ENCODE results near the gene LEF1. TPM values are rescaled to one million over a fixed set of nuclear protein-coding genes. Genes with fewer than 3 reads are reported as not detected.

The LEF1 gene
- total and polyA plus RNA-seq, 2 experiments from 2014 or later = 0.50 to 0.73 TPM

DNA sequence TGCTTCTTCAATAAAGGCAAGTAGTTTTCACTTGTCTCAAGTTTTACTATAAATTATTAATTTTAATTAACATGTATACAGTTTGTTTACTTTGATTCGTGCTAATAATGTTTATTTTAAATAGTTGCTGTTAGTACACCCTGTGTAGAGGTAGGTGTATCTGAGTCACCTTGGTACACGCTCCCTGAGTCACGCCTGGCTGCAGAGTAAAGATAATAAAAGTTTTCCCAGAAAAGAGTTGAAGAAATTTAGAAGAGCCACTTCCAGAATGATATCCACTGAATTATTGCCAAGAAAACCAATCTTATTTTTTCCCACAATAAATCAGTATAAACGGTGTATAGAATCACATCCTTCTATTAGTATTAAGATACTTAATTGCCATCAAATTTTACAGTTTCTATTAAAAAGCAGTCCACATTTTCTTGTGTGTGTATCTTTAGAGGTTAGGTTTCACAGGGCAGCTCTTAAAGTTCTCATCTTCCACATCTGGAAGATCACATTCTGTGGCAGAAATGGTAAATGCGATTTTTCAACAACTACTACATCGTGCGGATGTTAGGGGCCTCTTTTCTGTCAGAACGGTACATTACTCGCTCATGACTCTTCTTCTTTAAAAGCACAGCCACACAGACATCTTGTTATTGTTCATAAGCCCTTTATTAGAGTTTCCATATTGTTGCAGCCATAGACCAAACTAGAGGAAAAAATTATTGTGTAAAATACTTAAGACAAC is 123.6 kb downstream of the LEF1 start:
- Mint-ChIP-seq H3K9me3 (0 out of 3 replicates have a peak, but pooled peaks cover 1% of the 10 kb centered on the region), H3K27me3 (ENCODE audit: insufficient read depth, low read depth, poor library complexity) (peaks cover 3% of the 10 kb centered on the region), H3K36me3 (ENCODE audit: low read depth) (no peaks in the 10 kb centered on the region), H3K4me1 (peaks cover 9% of the 10 kb centered on the region), H3K4me3 (no peak overlapping the region), H3K27ac (no peak overlapping the region)
- H3K79me2 ChIP-seq (replicated peaks; ENCODE audit: insufficient read depth) = no peaks in the 10 kb centered on the region
- H3K27ac ChIP-seq (ENCODE audit: low read depth) = no peak overlapping the region
- peaks cover 1% of the 10 kb centered on the region; the same call in 1 of the 2 replicates for H3K4me1 ChIP-seq (ENCODE audit: insufficient read depth)
- no peaks in the 10 kb centered on the region for H3K36me3 ChIP-seq (ENCODE audit: insufficient read depth)
- DNase-seq (ENCODE audit: low spot score) = no peak
- H4K20me1 ChIP-seq (replicated peaks; ENCODE audit: insufficient read depth) = no peaks in the 10 kb centered on the region
- ATAC-seq = no peak
- no peak overlapping the region for H3K4me2 ChIP-seq
- H3K27me3 ChIP-seq (ENCODE audit: insufficient read depth) = no peaks in the 10 kb centered on the region
- no peak for TF ChIP-seq EZH2 (IDR thresholded peaks at IDR 0.05; ENCODE audit: low read depth, unreplicated experiment)
- no peak for TF ChIP-seq EZH2phosphoT487 (IDR thresholded peaks at IDR 0.05; ENCODE audit: unreplicated experiment)
- no peaks in the 10 kb centered on the region for H3F3A ChIP-seq (replicated peaks; ENCODE audit: low read depth)
- no peak overlapping the region for H2AFZ ChIP-seq
- H3K4me3 ChIP-seq = no peak overlapping the region
- H3K9me2 ChIP-seq (ENCODE audit: insufficient read depth) = no peaks in the 10 kb centered on the region

DNA sequence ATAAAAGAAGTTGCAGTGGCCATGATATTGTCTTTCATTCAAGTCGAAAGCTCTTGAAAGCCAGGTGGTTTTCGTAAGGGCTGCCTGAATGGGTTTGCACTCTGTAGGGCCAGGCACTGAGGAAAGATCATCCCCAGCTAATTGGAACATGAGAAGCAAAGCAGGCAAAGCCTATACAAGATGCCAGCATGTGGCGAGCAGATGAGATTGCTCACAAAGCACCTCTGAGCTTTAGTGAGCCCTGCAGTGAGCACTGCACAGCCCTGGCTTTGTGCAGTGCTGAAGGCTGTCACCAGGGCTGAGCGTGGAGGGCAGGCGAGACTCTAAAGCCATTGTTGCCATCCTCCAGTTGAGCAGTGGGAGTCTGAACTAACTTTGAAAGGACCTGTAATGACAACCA is 125.2 kb downstream of the LEF1 start:
- Histone ChIP-seq H3K4me2 (no peak overlapping the region), H3F3A (replicated peaks; ENCODE audit: low read depth) (no peaks in the 10 kb centered on the region), H3K36me3 (ENCODE audit: insufficient read depth) (no peaks in the 10 kb centered on the region), H4K20me1 (replicated peaks; ENCODE audit: insufficient read depth) (no peaks in the 10 kb centered on the region), H3K4me1 (ENCODE audit: insufficient read depth) (no peaks in the 10 kb centered on the region), H3K79me2 (replicated peaks; ENCODE audit: insufficient read depth) (no peaks in the 10 kb centered on the region), H3K4me3 (no peak overlapping the region), H2AFZ (no peak overlapping the region), H3K27ac (ENCODE audit: low read depth) (no peak overlapping the region), H3K27me3 (ENCODE audit: insufficient read depth) (no peaks in the 10 kb centered on the region), H3K9me2 (ENCODE audit: insufficient read depth) (no peaks in the 10 kb centered on the region)
- ATAC-seq = peak; percentile 97
- Mint-ChIP-seq H3K4me3 (no peak overlapping the region), H3K27ac (no peak overlapping the region), H3K27me3 (ENCODE audit: insufficient read depth, low read depth, poor library complexity) (peaks cover 5% of the 10 kb centered on the region), H3K4me1 (peaks cover 7% of the 10 kb centered on the region; the same call in 1 of the 3 replicates), H3K36me3 (ENCODE audit: low read depth) (no peaks in the 10 kb centered on the region), H3K9me3 (0 out of 3 replicates have a peak, but pooled peaks cover 2% of the 10 kb centered on the region)
- DNase-seq (ENCODE audit: low spot score) = peak; percentile 16
- TF ChIP-seq, protein P1, sequence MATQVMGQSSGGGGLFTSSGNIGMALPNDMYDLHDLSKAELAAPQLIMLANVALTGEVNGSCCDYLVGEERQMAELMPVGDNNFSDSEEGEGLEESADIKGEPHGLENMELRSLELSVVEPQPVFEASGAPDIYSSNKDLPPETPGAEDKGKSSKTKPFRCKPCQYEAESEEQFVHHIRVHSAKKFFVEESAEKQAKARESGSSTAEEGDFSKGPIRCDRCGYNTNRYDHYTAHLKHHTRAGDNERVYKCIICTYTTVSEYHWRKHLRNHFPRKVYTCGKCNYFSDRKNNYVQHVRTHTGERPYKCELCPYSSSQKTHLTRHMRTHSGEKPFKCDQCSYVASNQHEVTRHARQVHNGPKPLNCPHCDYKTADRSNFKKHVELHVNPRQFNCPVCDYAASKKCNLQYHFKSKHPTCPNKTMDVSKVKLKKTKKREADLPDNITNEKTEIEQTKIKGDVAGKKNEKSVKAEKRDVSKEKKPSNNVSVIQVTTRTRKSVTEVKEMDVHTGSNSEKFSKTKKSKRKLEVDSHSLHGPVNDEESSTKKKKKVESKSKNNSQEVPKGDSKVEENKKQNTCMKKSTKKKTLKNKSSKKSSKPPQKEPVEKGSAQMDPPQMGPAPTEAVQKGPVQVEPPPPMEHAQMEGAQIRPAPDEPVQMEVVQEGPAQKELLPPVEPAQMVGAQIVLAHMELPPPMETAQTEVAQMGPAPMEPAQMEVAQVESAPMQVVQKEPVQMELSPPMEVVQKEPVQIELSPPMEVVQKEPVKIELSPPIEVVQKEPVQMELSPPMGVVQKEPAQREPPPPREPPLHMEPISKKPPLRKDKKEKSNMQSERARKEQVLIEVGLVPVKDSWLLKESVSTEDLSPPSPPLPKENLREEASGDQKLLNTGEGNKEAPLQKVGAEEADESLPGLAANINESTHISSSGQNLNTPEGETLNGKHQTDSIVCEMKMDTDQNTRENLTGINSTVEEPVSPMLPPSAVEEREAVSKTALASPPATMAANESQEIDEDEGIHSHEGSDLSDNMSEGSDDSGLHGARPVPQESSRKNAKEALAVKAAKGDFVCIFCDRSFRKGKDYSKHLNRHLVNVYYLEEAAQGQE (IDR thresholded peaks at IDR 0.05; ENCODE audit: unreplicated experiment) = no peak
- TF ChIP-seq ZNF331 (CRISPR knock-in tag; IDR thresholded peaks at IDR 0.05; ENCODE audit: low read depth) (no peak), STAT1 (IDR thresholded peaks at IDR 0.05; ENCODE audit: unreplicated experiment) (no peak), NANOG (IDR thresholded peaks at IDR 0.05; ENCODE audit: borderline replicate concordance) (no peak), ZNF114 (CRISPR knock-in tag; IDR thresholded peaks at IDR 0.05) (no peak), EZH2phosphoT487 (IDR thresholded peaks at IDR 0.05; ENCODE audit: unreplicated experiment) (no peak), EZH2 (IDR thresholded peaks at IDR 0.05; ENCODE audit: low read depth, unreplicated experiment) (no peak)
- TF ChIP-seq, protein P2, sequence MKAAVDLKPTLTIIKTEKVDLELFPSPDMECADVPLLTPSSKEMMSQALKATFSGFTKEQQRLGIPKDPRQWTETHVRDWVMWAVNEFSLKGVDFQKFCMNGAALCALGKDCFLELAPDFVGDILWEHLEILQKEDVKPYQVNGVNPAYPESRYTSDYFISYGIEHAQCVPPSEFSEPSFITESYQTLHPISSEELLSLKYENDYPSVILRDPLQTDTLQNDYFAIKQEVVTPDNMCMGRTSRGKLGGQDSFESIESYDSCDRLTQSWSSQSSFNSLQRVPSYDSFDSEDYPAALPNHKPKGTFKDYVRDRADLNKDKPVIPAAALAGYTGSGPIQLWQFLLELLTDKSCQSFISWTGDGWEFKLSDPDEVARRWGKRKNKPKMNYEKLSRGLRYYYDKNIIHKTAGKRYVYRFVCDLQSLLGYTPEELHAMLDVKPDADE (IDR thresholded peaks at IDR 0.05) = no peak
- TF ChIP-seq, protein P3, sequence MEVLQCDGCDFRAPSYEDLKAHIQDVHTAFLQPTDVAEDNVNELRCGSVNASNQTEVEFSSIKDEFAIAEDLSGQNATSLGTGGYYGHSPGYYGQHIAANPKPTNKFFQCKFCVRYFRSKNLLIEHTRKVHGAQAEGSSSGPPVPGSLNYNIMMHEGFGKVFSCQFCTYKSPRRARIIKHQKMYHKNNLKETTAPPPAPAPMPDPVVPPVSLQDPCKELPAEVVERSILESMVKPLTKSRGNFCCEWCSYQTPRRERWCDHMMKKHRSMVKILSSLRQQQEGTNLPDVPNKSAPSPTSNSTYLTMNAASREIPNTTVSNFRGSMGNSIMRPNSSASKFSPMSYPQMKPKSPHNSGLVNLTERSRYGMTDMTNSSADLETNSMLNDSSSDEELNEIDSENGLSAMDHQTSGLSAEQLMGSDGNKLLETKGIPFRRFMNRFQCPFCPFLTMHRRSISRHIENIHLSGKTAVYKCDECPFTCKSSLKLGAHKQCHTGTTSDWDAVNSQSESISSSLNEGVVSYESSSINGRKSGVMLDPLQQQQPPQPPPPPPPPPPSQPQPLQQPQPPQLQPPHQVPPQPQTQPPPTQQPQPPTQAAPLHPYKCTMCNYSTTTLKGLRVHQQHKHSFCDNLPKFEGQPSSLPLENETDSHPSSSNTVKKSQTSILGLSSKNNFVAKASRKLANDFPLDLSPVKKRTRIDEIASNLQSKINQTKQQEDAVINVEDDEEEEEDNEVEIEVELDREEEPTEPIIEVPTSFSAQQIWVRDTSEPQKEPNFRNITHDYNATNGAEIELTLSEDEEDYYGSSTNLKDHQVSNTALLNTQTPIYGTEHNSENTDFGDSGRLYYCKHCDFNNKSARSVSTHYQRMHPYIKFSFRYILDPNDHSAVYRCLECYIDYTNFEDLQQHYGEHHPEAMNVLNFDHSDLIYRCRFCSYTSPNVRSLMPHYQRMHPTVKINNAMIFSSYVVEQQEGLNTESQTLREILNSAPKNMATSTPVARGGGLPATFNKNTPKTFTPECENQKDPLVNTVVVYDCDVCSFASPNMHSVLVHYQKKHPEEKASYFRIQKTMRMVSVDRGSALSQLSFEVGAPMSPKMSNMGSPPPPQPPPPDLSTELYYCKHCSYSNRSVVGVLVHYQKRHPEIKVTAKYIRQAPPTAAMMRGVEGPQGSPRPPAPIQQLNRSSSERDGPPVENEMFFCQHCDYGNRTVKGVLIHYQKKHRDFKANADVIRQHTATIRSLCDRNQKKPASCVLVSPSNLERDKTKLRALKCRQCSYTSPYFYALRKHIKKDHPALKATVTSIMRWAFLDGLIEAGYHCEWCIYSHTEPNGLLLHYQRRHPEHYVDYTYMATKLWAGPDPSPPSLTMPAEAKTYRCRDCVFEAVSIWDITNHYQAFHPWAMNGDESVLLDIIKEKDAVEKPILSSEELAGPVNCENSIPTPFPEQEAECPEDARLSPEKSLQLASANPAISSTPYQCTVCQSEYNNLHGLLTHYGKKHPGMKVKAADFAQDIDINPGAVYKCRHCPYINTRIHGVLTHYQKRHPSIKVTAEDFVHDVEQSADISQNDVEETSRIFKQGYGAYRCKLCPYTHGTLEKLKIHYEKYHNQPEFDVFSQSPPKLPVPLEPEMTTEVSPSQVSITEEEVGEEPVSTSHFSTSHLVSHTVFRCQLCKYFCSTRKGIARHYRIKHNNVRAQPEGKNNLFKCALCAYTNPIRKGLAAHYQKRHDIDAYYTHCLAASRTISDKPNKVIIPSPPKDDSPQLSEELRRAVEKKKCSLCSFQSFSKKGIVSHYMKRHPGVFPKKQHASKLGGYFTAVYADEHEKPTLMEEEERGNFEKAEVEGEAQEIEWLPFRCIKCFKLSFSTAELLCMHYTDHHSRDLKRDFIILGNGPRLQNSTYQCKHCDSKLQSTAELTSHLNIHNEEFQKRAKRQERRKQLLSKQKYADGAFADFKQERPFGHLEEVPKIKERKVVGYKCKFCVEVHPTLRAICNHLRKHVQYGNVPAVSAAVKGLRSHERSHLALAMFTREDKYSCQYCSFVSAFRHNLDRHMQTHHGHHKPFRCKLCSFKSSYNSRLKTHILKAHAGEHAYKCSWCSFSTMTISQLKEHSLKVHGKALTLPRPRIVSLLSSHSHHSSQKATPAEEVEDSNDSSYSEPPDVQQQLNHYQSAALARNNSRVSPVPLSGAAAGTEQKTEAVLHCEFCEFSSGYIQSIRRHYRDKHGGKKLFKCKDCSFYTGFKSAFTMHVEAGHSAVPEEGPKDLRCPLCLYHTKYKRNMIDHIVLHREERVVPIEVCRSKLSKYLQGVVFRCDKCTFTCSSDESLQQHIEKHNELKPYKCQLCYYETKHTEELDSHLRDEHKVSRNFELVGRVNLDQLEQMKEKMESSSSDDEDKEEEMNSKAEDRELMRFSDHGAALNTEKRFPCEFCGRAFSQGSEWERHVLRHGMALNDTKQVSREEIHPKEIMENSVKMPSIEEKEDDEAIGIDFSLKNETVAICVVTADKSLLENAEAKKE (CRISPR knock-in tag; IDR thresholded peaks at IDR 0.05) = no peak

All from GM23338 (cell line).